Measurements from ENCODE around the gene FCHSD2. TPM values are rescaled to one million over a fixed set of nuclear protein-coding genes. Genes with fewer than 3 reads are reported as not detected.

FCHSD2 gene
- total and polyA plus RNA-seq, 4 donors, result 7.6 to 18.7 (median 9.9) TPM

DNA sequence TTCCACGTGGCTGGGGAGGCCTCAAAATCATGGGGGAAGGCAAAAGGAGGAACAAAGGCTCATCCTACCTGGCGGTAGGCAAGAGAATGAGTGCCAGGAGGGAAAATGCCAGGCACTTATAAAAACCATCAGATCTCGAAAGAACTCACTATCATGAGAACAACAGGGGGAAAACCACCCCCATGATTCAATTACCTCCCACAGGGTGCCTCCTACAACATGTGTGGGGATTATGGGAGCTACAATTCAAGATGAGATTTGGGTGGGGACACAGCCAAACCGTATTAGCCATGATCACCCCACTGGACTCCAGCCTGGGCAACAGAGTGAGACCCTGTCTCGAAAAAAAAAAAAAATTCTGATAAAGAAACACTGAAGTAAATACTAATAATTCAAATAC, 87.1 kb downstream of the FCHSD2 start:
- Histone ChIP-seq H3K4me1 (ENCODE audit: control insufficient read depth in 4 of 4, insufficient read depth in 4 of 4, low read length in 3 of 4) (peaks cover 3 to 8% (median 4%) of the 10 kb centered on the region in 4 donors), H3K36me3 (ENCODE audit: control insufficient read depth in 4 of 4, insufficient read depth in 3 of 4, low read depth in 1 of 4, low read length in 3 of 4) (no peaks in the 10 kb centered on the region), H3K27me3 (ENCODE audit: control insufficient read depth in 4 of 4, insufficient read depth in 4 of 4, low read length in 3 of 4) (no peaks in the 10 kb centered on the region), H3K27ac (ENCODE audit: low read depth in 1 of 2, low read length in 2 of 2) (no peak overlapping the region), H3K9me3 (ENCODE audit: control insufficient read depth in 4 of 4, low read length in 3 of 4) (no peaks in the 10 kb centered on the region), H3K9ac (ENCODE audit: low read depth in 1 of 2, low read length in 2 of 2) (no peak overlapping the region), H3K4me3 (ENCODE audit: low read depth in 1 of 3, low read length in 3 of 3) (no peak overlapping the region)
- WGBS, result 94% methylated on average over 5 of the region's 5 CpGs
- no peak for DNase-seq (ENCODE audit: low spot score)
- TF ChIP-seq HNF4G (IDR thresholded peaks at IDR 0.05), result no peak
- no peak for TF ChIP-seq TAF1 (conservative IDR thresholded peaks at IDR 0.05)
- no peak for TF ChIP-seq CTCF (IDR thresholded peaks at IDR 0.05; ENCODE audit: low read depth, low read length, missing input control)
- no peak for TF ChIP-seq FOXA2 (IDR thresholded peaks at IDR 0.05)
- TF ChIP-seq REST (IDR thresholded peaks at IDR 0.05), result no peak
- no peak for TF ChIP-seq HNF4A (conservative IDR thresholded peaks at IDR 0.05)
- TF ChIP-seq FOXA1 (IDR thresholded peaks at IDR 0.05), result no peak
- TF ChIP-seq, protein P1, sequence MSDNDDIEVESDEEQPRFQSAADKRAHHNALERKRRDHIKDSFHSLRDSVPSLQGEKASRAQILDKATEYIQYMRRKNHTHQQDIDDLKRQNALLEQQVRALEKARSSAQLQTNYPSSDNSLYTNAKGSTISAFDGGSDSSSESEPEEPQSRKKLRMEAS (IDR thresholded peaks at IDR 0.05), result no peak
- no peak for TF ChIP-seq EGR1 (IDR thresholded peaks at IDR 0.05; ENCODE audit: low read depth in 2 of 2)
- no peak for TF ChIP-seq RAD21 (IDR thresholded peaks at IDR 0.05)
- TF ChIP-seq RXRA (IDR thresholded peaks at IDR 0.05), result no peak
- TF ChIP-seq, protein P2, sequence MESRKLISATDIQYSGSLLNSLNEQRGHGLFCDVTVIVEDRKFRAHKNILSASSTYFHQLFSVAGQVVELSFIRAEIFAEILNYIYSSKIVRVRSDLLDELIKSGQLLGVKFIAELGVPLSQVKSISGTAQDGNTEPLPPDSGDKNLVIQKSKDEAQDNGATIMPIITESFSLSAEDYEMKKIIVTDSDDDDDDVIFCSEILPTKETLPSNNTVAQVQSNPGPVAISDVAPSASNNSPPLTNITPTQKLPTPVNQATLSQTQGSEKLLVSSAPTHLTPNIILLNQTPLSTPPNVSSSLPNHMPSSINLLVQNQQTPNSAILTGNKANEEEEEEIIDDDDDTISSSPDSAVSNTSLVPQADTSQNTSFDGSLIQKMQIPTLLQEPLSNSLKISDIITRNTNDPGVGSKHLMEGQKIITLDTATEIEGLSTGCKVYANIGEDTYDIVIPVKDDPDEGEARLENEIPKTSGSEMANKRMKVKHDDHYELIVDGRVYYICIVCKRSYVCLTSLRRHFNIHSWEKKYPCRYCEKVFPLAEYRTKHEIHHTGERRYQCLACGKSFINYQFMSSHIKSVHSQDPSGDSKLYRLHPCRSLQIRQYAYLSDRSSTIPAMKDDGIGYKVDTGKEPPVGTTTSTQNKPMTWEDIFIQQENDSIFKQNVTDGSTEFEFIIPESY (IDR thresholded peaks at IDR 0.05), result no peak

DNA sequence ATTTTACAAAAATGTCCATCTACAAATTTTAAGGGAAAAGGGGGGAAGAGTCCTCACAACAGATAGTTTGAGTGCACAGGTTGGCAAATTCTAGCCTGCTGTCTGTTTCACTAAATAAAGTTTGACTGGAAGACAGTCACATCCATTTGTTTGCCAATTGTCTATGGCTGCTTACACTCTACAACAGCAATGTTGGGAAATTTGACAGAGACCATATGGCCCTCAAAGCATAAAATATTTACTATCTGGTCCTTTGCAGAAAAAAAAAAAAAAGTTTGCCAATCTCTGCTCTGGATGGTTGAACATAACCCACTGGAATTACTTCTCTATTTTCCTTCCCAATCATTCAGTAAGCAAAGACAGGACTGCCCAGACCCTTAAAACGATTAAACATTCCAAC, 88.2 kb downstream of the FCHSD2 start:
- DNase-seq (ENCODE audit: low spot score), result no peak
- Histone ChIP-seq H3K9me3 (ENCODE audit: control insufficient read depth in 4 of 4, low read length in 3 of 4) (no peaks in the 10 kb centered on the region), H3K27ac (ENCODE audit: low read depth in 1 of 2, low read length in 2 of 2) (no peak overlapping the region), H3K4me1 (ENCODE audit: control insufficient read depth in 4 of 4, insufficient read depth in 4 of 4, low read length in 3 of 4) (peaks cover 3 to 8% (median 4%) of the 10 kb centered on the region in 4 donors), H3K9ac (ENCODE audit: low read depth in 1 of 2, low read length in 2 of 2) (no peak overlapping the region), H3K36me3 (ENCODE audit: control insufficient read depth in 4 of 4, insufficient read depth in 3 of 4, low read depth in 1 of 4, low read length in 3 of 4) (no peaks in the 10 kb centered on the region), H3K27me3 (ENCODE audit: control insufficient read depth in 4 of 4, insufficient read depth in 4 of 4, low read length in 3 of 4) (no peaks in the 10 kb centered on the region), H3K4me3 (ENCODE audit: low read depth in 1 of 3, low read length in 3 of 3) (no peak overlapping the region)
- 88% methylated on average over 1 of the region's 1 CpG for WGBS
- TF ChIP-seq, protein P3, sequence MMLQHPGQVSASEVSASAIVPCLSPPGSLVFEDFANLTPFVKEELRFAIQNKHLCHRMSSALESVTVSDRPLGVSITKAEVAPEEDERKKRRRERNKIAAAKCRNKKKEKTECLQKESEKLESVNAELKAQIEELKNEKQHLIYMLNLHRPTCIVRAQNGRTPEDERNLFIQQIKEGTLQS (IDR thresholded peaks at IDR 0.05), result no peak

Data from liver (tissue), 9 donors.